Liver (tissue), 3 donors: Measurements from ENCODE around the gene GRK5.

Experiments used
- CTCF ChIP-seq: fragments of 150-350 bp; IDR thresholded peaks from 2 replicates; pipeline ENCODE4 v1.5.1; 2017; ENCODE audit warnings: improper control_type of control experiment, low read depth, low read length; ENCODE audit not compliant: missing input control
- FOXA1 ChIP-seq: IDR thresholded peaks from 2 replicates; pipeline ENCODE4 v1.6.1; 2016; ENCODE audit warnings: antibody characterized with exemption
- JUND ChIP-seq, 2 donors: IDR thresholded peaks; 2 replicates each; pipeline ENCODE4 v1.6.1; 2016; ENCODE audit warnings: antibody characterized with exemption in 2 of 2
- MAX ChIP-seq: IDR thresholded peaks from 2 replicates; pipeline ENCODE4 v1.6.1; 2016; ENCODE audit warnings: antibody characterized with exemption
- REST ChIP-seq: IDR thresholded peaks from 2 replicates; pipeline ENCODE4 v1.6.1; 2016; ENCODE audit warnings: antibody characterized with exemption, mild to moderate bottlenecking
- RXRA ChIP-seq, 2 donors: IDR thresholded peaks; 2 replicates each; pipeline ENCODE4 v1.6.1; 2017 to 2018; ENCODE audit warnings: antibody characterized with exemption in 2 of 2, mild to moderate bottlenecking in 1 of 2
- TAF1 ChIP-seq: conservative IDR thresholded peaks from 2 replicates; pipeline ENCODE4 v1.6.1; 2016; ENCODE audit warnings: antibody characterized with exemption, mild to moderate bottlenecking
- YY1 ChIP-seq: IDR thresholded peaks from 2 replicates; pipeline ENCODE4 v1.6.1; 2016; ENCODE audit warnings: antibody characterized with exemption, mild to moderate bottlenecking
- donor health status: healthy.
- donor health status: healthy.

GRCh38 chr10:119473771-119474170, 266.4 kb downstream of the GRK5 start:
- TF ChIP-seq CTCF (no peak), TAF1 (no peak), MAX (no peak), YY1 (no peak), FOXA1 (no peak), REST (no peak), RXRA (IDR thresholded peaks at IDR 0.05) (no peak), JUND (IDR thresholded peaks at IDR 0.05) (no peak)
